ENCODE data around the gene HUS1. TPM values are rescaled to one million over a fixed set of nuclear protein-coding genes. Genes with fewer than 3 reads are reported as not detected.

The HUS1 gene
- total RNA-seq, 4 donors from 2014 or later: 37.2 to 74.8 (median 52.3) TPM

- H3K36me3 ChIP-seq: peaks cover 0 to 50% (median 22%) of the 10 kb centered on the region in 4 donors
- intact Hi-C loops (cut with DNase I; ENCODE audit: low total_unique reads): no loop called here
- TF ChIP-seq, protein P1, sequence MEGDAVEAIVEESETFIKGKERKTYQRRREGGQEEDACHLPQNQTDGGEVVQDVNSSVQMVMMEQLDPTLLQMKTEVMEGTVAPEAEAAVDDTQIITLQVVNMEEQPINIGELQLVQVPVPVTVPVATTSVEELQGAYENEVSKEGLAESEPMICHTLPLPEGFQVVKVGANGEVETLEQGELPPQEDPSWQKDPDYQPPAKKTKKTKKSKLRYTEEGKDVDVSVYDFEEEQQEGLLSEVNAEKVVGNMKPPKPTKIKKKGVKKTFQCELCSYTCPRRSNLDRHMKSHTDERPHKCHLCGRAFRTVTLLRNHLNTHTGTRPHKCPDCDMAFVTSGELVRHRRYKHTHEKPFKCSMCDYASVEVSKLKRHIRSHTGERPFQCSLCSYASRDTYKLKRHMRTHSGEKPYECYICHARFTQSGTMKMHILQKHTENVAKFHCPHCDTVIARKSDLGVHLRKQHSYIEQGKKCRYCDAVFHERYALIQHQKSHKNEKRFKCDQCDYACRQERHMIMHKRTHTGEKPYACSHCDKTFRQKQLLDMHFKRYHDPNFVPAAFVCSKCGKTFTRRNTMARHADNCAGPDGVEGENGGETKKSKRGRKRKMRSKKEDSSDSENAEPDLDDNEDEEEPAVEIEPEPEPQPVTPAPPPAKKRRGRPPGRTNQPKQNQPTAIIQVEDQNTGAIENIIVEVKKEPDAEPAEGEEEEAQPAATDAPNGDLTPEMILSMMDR (IDR thresholded peaks at IDR 0.05): peak; percentile 71 to 88 (median 82)
- no peak for TF ChIP-seq EP300 (IDR thresholded peaks at IDR 0.05; ENCODE audit: low read depth)
- TF ChIP-seq POLR2A (IDR thresholded peaks at IDR 0.05): no peak
- peak in 1 of 3 donors; percentile 41 for TF ChIP-seq POLR2AphosphoS5 (IDR thresholded peaks at IDR 0.05)
- H3K9me3 ChIP-seq: no peaks in the 10 kb centered on the region
- H3K27me3 ChIP-seq: no peaks in the 10 kb centered on the region
- peaks cover 6 to 36% (median 24%) of the 10 kb centered on the region in 4 donors for H3K4me1 ChIP-seq
- no peak overlapping the region for H3K4me3 ChIP-seq
- peak overlapping the region; percentile 79 to 92 (median 85) for H3K27ac ChIP-seq
- peak; percentile 76 for DNase-seq
- 60% methylated on average over 3 to 5 of the region's 5 CpGs for WGBS, 2 donors (ENCODE audit: low coverage in 1 of 2)
- in situ Hi-C loops (cut with MboI; ENCODE audit: low pct_ligation_motif_present in 1 of 4, low pct_unique_long_range_greater_than_20kb in 1 of 4, low sequenced_read_pairs in 3 of 4): no loop called here
Observed at GRCh38 chr7:47968847-47969774, 10.3 kb downstream of the HUS1 start.

DNA sequence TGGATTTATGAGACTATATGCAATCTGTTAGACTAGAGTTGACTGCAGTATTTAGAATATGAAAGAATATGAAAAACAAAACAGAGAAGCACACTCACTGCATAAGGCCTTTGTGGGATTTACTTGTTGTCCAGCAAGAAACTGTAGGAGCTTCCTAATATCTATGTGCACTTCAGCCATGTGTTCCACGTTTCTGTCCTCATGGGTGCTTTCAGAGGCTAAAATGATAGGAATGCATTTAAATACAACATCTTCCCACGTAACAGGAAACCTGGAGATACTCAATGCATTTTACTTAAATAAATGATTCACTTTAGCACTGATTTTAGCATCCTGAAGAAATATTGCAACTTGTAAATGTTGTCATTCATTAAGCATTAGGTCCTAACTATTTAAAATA is 11.7 kb downstream of the HUS1 start:
- no peak for DNase-seq
- H3K4me3 ChIP-seq: no peak overlapping the region
- peaks cover 6 to 41% (median 29%) of the 10 kb centered on the region in 4 donors for H3K4me1 ChIP-seq
- no peak overlapping the region for H3K27ac ChIP-seq
- in situ Hi-C loops (cut with MboI; ENCODE audit: low pct_ligation_motif_present in 1 of 4, low pct_unique_long_range_greater_than_20kb in 1 of 4, low sequenced_read_pairs in 3 of 4) (no loop called here), intact Hi-C loops (cut with DNase I; ENCODE audit: low total_unique reads) (no loop called here)
- 88% methylated on average over 2 of the region's 2 CpGs for WGBS, 2 donors (ENCODE audit: low coverage in 1 of 2)
- no peaks in the 10 kb centered on the region for H3K9me3 ChIP-seq
- no peak for TF ChIP-seq EP300 (IDR thresholded peaks at IDR 0.05; ENCODE audit: low read depth)
- TF ChIP-seq POLR2AphosphoS5 (IDR thresholded peaks at IDR 0.05): no peak
- no peak for TF ChIP-seq POLR2A (IDR thresholded peaks at IDR 0.05)
- TF ChIP-seq, protein P1 (IDR thresholded peaks at IDR 0.05): no peak
- H3K36me3 ChIP-seq: peaks cover 0 to 55% (median 25%) of the 10 kb centered on the region in 4 donors
- H3K27me3 ChIP-seq: no peaks in the 10 kb centered on the region

DNA sequence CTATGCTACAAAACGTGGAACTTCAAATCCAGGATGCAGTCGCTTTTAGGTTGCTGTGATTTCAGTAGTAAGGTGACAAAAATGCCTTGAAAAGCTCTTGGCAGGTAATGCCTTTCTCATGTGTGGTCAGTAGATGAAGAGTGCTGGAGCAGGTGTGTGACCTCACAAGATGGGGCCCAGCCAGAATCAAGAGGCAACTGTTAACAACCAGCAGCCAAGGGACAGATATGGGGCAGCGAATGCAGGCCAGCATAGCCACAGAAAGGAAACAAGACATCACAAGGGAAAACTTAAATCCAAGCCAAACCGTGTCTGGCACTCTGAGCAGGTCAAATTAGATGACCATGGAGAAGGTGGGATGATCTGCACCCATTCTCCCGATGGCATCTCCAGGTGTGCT is 12.3 kb downstream of the HUS1 start:
- Histone ChIP-seq H3K27ac (no peak overlapping the region), H3K36me3 (peaks cover 0 to 53% (median 27%) of the 10 kb centered on the region in 4 donors), H3K4me3 (no peak overlapping the region), H3K4me1 (peaks cover 6 to 44% (median 31%) of the 10 kb centered on the region in 4 donors), H3K9me3 (no peaks in the 10 kb centered on the region), H3K27me3 (no peaks in the 10 kb centered on the region)
- TF ChIP-seq POLR2AphosphoS5 (IDR thresholded peaks at IDR 0.05): no peak
- no peak for TF ChIP-seq POLR2A (IDR thresholded peaks at IDR 0.05)
- TF ChIP-seq EP300 (IDR thresholded peaks at IDR 0.05; ENCODE audit: low read depth): no peak
- TF ChIP-seq, protein P1 (IDR thresholded peaks at IDR 0.05): no peak
- intact Hi-C loops (cut with DNase I; ENCODE audit: low total_unique reads): no loop called here
- DNase-seq: no peak
- WGBS, 2 donors (ENCODE audit: low coverage in 1 of 2): 80 to 89% methylated on average over 1 to 5 of the region's 5 CpGs
- in situ Hi-C loops (cut with MboI; ENCODE audit: low pct_ligation_motif_present in 1 of 4, low pct_unique_long_range_greater_than_20kb in 1 of 4, low sequenced_read_pairs in 3 of 4): no loop called here

- 67 to 87% methylated on average over 1 to 5 of the region's 5 CpGs for WGBS, 2 donors (ENCODE audit: low coverage in 1 of 2)
- Histone ChIP-seq H3K4me3 (no peak overlapping the region), H3K4me1 (peaks cover 2 to 35% (median 23%) of the 10 kb centered on the region in 4 donors), H3K27ac (no peak overlapping the region), H3K27me3 (no peaks in the 10 kb centered on the region), H3K36me3 (peaks cover 0 to 63% (median 27%) of the 10 kb centered on the region in 4 donors), H3K9me3 (no peaks in the 10 kb centered on the region)
- in situ Hi-C loops (cut with MboI; ENCODE audit: low pct_ligation_motif_present in 1 of 4, low pct_unique_long_range_greater_than_20kb in 1 of 4, low sequenced_read_pairs in 3 of 4) (no loop called here), intact Hi-C loops (cut with DNase I; ENCODE audit: low total_unique reads) (no loop called here)
- no peak for DNase-seq
- TF ChIP-seq POLR2AphosphoS5 (IDR thresholded peaks at IDR 0.05) (no peak), EP300 (IDR thresholded peaks at IDR 0.05; ENCODE audit: low read depth) (no peak)
Observed at GRCh38 chr7:47965456-47965855, 14.0 kb downstream of the HUS1 start.

All from transverse colon (tissue), 4 donors.